Esophagus muscularis mucosa (tissue), 3 donors: ENCODE results near the gene TTC23L.

ENCODE experiments used
- CTCF ChIP-seq, 3 experiments: fragments of 200-600 bp in 2 of 3; fragments of 450-650 bp in 1 of 3; sonication (generic) in 2 of 3; IDR thresholded peaks; one replicate each; pipeline ENCODE4 v1.5.1; 2017 to 2019; ENCODE audit warnings: antibody characterized with exemption in 3 of 3, mild to moderate bottlenecking in 2 of 3, moderate library complexity in 1 of 3
- POLR2A ChIP-seq: fragments of 450-650 bp; IDR thresholded peaks from one replicate; pipeline ENCODE4 v1.6.1; 2017; ENCODE audit warnings: antibody characterized with exemption, moderate library complexity, mild to moderate bottlenecking, low read depth

DNA sequence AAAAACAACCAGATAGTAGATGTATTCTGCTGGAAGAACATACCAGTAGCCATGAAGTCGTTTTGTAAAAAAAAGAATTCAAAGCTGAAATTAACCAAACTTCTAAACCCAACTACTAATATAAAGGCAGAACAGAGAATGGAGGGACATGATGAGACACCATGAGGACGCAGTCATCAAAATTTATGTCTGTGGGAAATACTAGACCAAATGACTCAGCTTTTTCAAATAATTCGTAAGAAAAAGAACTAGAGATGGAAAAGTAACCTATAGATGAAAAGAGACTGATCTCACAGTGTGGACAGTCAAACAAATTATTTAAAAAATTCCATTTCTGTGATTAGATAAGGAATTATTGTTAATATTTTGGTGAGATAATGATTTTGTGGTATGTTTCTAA lies 10.3 kb downstream of the TTC23L start:
- TF ChIP-seq CTCF (IDR thresholded peaks at IDR 0.05) (no peak), POLR2A (no peak)
